Activated CD4-positive, alpha-beta T cell treated with anti-CD3 and anti-CD28 coated beads, Interleukin-2, amount 10 ng/mL, durations not matched to agents 24 days and 14 days (primary cell): ENCODE data around the gene C1QTNF6. TPM values are rescaled to one million over a fixed set of nuclear protein-coding genes. Genes with fewer than 3 reads are reported as not detected.
A peak's percentile ranks its signal among the peaks of the same experiment; 100 is the strongest.

Experiments
- DNase-seq: peaks from one replicate; pipeline ENCODE4 v3.0.0; 2022
- H3K27ac Mint-ChIP-seq: one replicate; pipeline ENCODE4 v1.8.0; 2022; ENCODE audit warnings: mild to moderate bottlenecking, mixed read lengths
- H3K27me3 Mint-ChIP-seq: one replicate; pipeline ENCODE4 v1.8.0; 2022; ENCODE audit warnings: mixed read lengths
- H3K36me3 Mint-ChIP-seq: one replicate; pipeline ENCODE4 v1.8.0; 2022; ENCODE audit warnings: low read depth, mild to moderate bottlenecking, mixed read lengths
- H3K4me1 Mint-ChIP-seq: one replicate; pipeline ENCODE4 v1.8.0; 2021; ENCODE audit warnings: mixed read lengths
- H3K4me3 Mint-ChIP-seq: one replicate; pipeline ENCODE4 v1.8.0; 2022; ENCODE audit warnings: mild to moderate bottlenecking, moderate library complexity, mixed read lengths
- H3K9me3 Mint-ChIP-seq: one replicate; pipeline ENCODE4 v1.8.0; 2021; ENCODE audit warnings: mixed read lengths
- intact Hi-C: fragments of 100-400 bp; cut with micrococcal nuclease; formaldehyde crosslinking; loops from one replicate; pipeline ENCODE4 v1.15.1; 2023
- total RNA-seq: library from RNA; stranded (reverse); gene quantifications from 2 replicates; pipeline ENCODE4 v1.2.3, GENCODE V29; 2022

The C1QTNF6 gene
- total RNA-seq, 1 donor from 2014 or later: 6.0 TPM

GRCh38 chr22:37166675-37167066 is 21.4 kb downstream of the C1QTNF6 start:
- peaks cover 69% of the 10 kb centered on the region for H3K4me1 Mint-ChIP-seq
- intact Hi-C loops: loop anchor here (1.0 kb wide), 1 partner anchor 32 kb away; no protein-coding TSS in a partner anchor
- H3K36me3 Mint-ChIP-seq: no peaks in the 10 kb centered on the region
- H3K27me3 Mint-ChIP-seq: peaks cover 2% of the 10 kb centered on the region
- peak overlapping the region; percentile 69 for H3K4me3 Mint-ChIP-seq
- H3K27ac Mint-ChIP-seq: peak overlapping the region; percentile 78
- H3K9me3 Mint-ChIP-seq: no peaks in the 10 kb centered on the region
- DNase-seq: peak; percentile 94

GRCh38 chr22:37165940-37166674 is 21.9 kb downstream of the C1QTNF6 start:
- H3K9me3 Mint-ChIP-seq: no peaks in the 10 kb centered on the region
- intact Hi-C loops: loop anchor here (1.0 kb wide), 1 partner anchor 32 kb away; no protein-coding TSS in a partner anchor
- no peaks in the 10 kb centered on the region for H3K27me3 Mint-ChIP-seq
- DNase-seq: peak; percentile 70
- no peaks in the 10 kb centered on the region for H3K36me3 Mint-ChIP-seq
- H3K4me3 Mint-ChIP-seq: peak overlapping the region; percentile 69
- H3K27ac Mint-ChIP-seq: peak overlapping the region; percentile 78
- H3K4me1 Mint-ChIP-seq: peaks cover 73% of the 10 kb centered on the region

GRCh38 chr22:37165066-37165465 is 23.0 kb downstream of the C1QTNF6 start:
- Mint-ChIP-seq H3K4me3 (peak overlapping the region; percentile 38), H3K27me3 (no peaks in the 10 kb centered on the region), H3K27ac (peak overlapping the region; percentile 83), H3K36me3 (no peaks in the 10 kb centered on the region), H3K4me1 (peaks cover 76% of the 10 kb centered on the region), H3K9me3 (no peaks in the 10 kb centered on the region)
- intact Hi-C loops: no loop called here
- no peak for DNase-seq

- H3K27me3 Mint-ChIP-seq: no peaks in the 10 kb centered on the region
- peak; percentile 66 for DNase-seq
- H3K36me3 Mint-ChIP-seq: no peaks in the 10 kb centered on the region
- peaks cover 74% of the 10 kb centered on the region for H3K4me1 Mint-ChIP-seq
- peak overlapping the region; percentile 94 for H3K27ac Mint-ChIP-seq
- intact Hi-C loops: no loop called here
- no peaks in the 10 kb centered on the region for H3K9me3 Mint-ChIP-seq
- peak overlapping the region; percentile 70 for H3K4me3 Mint-ChIP-seq
Observed at GRCh38 chr22:37164505-37164887, 23.6 kb downstream of the C1QTNF6 start.

- Mint-ChIP-seq H3K36me3 (no peaks in the 10 kb centered on the region), H3K27ac (peak overlapping the region; percentile 94), H3K4me3 (peak overlapping the region; percentile 70), H3K4me1 (peaks cover 79% of the 10 kb centered on the region), H3K27me3 (no peaks in the 10 kb centered on the region), H3K9me3 (no peaks in the 10 kb centered on the region)
- DNase-seq: peak; percentile 81
- intact Hi-C loops: loop anchor here (1.0 kb wide), 1 partner anchor 26 kb away; no protein-coding TSS in a partner anchor
Observed at GRCh38 chr22:37163575-37164504, 24.2 kb downstream of the C1QTNF6 start.

GRCh38 chr22:37163096-37163489 is 25.0 kb downstream of the C1QTNF6 start:
- Mint-ChIP-seq H3K27me3 (no peaks in the 10 kb centered on the region), H3K4me1 (peaks cover 79% of the 10 kb centered on the region)
- intact Hi-C loops: loop anchor here (1.0 kb wide), 1 partner anchor 25 kb away; no protein-coding TSS in a partner anchor

GRCh38 chr22:37162221-37163095 is 25.6 kb downstream of the C1QTNF6 start:
- peaks cover 79% of the 10 kb centered on the region for H3K4me1 Mint-ChIP-seq

More at GRCh38 chr22:37163096-37163489, 25.0 kb downstream of the C1QTNF6 start:
- no peak for DNase-seq
- peak overlapping the region; percentile 70 for H3K4me3 Mint-ChIP-seq
- peak overlapping the region; percentile 94 for H3K27ac Mint-ChIP-seq
- H3K9me3 Mint-ChIP-seq: no peaks in the 10 kb centered on the region
- no peaks in the 10 kb centered on the region for H3K36me3 Mint-ChIP-seq

GRCh38 chr22:37161443-37161842 is 26.6 kb downstream of the C1QTNF6 start:
- Mint-ChIP-seq H3K27me3 (no peaks in the 10 kb centered on the region), H3K9me3 (no peaks in the 10 kb centered on the region), H3K4me1 (peaks cover 73% of the 10 kb centered on the region), H3K4me3 (peak overlapping the region; percentile 70), H3K36me3 (no peaks in the 10 kb centered on the region), H3K27ac (peak overlapping the region; percentile 94)
- DNase-seq: peak; percentile 76
- intact Hi-C loops: no loop called here

More at GRCh38 chr22:37162221-37163095, 25.6 kb downstream of the C1QTNF6 start:
- Mint-ChIP-seq H3K36me3 (no peaks in the 10 kb centered on the region), H3K27me3 (no peaks in the 10 kb centered on the region), H3K4me3 (peak overlapping the region; percentile 70), H3K27ac (peak overlapping the region; percentile 94), H3K9me3 (no peaks in the 10 kb centered on the region)
- intact Hi-C loops: loop anchor here (1.0 kb wide), 7 partner anchors 12 to 83 kb away; no protein-coding TSS in a partner anchor
- DNase-seq: peak; percentile 93

- Mint-ChIP-seq H3K4me1 (peaks cover 78% of the 10 kb centered on the region), H3K27me3 (no peaks in the 10 kb centered on the region), H3K9me3 (no peaks in the 10 kb centered on the region), H3K4me3 (no peak overlapping the region), H3K36me3 (no peaks in the 10 kb centered on the region), H3K27ac (peak overlapping the region; percentile 63)
- intact Hi-C loops: no loop called here
- no peak for DNase-seq
Observed at GRCh38 chr22:37160027-37160426, 28.0 kb downstream of the C1QTNF6 start.

- Mint-ChIP-seq H3K4me3 (no peak overlapping the region), H3K4me1 (peaks cover 73% of the 10 kb centered on the region), H3K27ac (peak overlapping the region; percentile 32), H3K36me3 (peaks cover 2% of the 10 kb centered on the region), H3K27me3 (no peaks in the 10 kb centered on the region), H3K9me3 (no peaks in the 10 kb centered on the region)
- DNase-seq: no peak
- intact Hi-C loops: no loop called here
Observed at GRCh38 chr22:37158963-37159290, 29.1 kb downstream of the C1QTNF6 start.

GRCh38 chr22:37157516-37158285 is 30.3 kb downstream of the C1QTNF6 start:
- intact Hi-C loops: no loop called here
- no peak overlapping the region for H3K4me3 Mint-ChIP-seq
- peak overlapping the region; percentile 73 for H3K27ac Mint-ChIP-seq
- H3K36me3 Mint-ChIP-seq: peaks cover 2% of the 10 kb centered on the region
- H3K27me3 Mint-ChIP-seq: no peaks in the 10 kb centered on the region
- no peak for DNase-seq
- H3K9me3 Mint-ChIP-seq: no peaks in the 10 kb centered on the region
- H3K4me1 Mint-ChIP-seq: peaks cover 61% of the 10 kb centered on the region

- Mint-ChIP-seq H3K27ac (peak overlapping the region; percentile 39), H3K27me3 (no peaks in the 10 kb centered on the region), H3K9me3 (no peaks in the 10 kb centered on the region), H3K4me1 (peaks cover 53% of the 10 kb centered on the region), H3K4me3 (no peak overlapping the region), H3K36me3 (peaks cover 2% of the 10 kb centered on the region)
- intact Hi-C loops: no loop called here
- DNase-seq: no peak
Observed at GRCh38 chr22:37156686-37157435, 31.2 kb downstream of the C1QTNF6 start.
